KMS-11 (cell line): Measurements from ENCODE around the gene BRSK2.
"Not testable (repeated sequence)": the region's sequence is repeated elsewhere in the genome, so short reads cannot be mapped to it uniquely, and the experiment has no call there.

Experiments used
- H2AFZ ChIP-seq: fragments of 200-600 bp; sonication (generic); 2 replicates; pipeline ENCODE4 v1.6.1; 2016; ENCODE audit warnings: antibody characterized with exemption, mixed run types, low read depth
- H3K27ac ChIP-seq: fragments of 200-600 bp; sonication (generic); 2 replicates; pipeline ENCODE4 v1.6.1; 2016; ENCODE audit warnings: mild to moderate bottlenecking, mixed run types
- H3K27me3 ChIP-seq: fragments of 200-600 bp; sonication (generic); 2 replicates; pipeline ENCODE4 v1.6.1; 2017; ENCODE audit warnings: mild to moderate bottlenecking, low read depth, mixed run types, moderate library complexity; ENCODE audit not compliant: insufficient read depth
- H3K36me3 ChIP-seq: fragments of 200-600 bp; sonication (generic); 2 replicates; pipeline ENCODE4 v1.6.1; 2017; ENCODE audit warnings: mild to moderate bottlenecking, mixed run types; ENCODE audit not compliant: insufficient read depth
- H3K4me1 ChIP-seq: fragments of 200-600 bp; sonication (generic); 2 replicates; pipeline ENCODE4 v1.6.1; 2016; ENCODE audit warnings: mild to moderate bottlenecking, low read depth, mixed run types; ENCODE audit not compliant: poor library complexity, severe bottlenecking
- H3K4me2 ChIP-seq: fragments of 200-600 bp; sonication (generic); 2 replicates; pipeline ENCODE4 v1.7.0; 2016; ENCODE audit warnings: mild to moderate bottlenecking, mixed run types
- H3K4me3 ChIP-seq: fragments of 200-600 bp; sonication (generic); IDR thresholded peaks from 2 replicates; pipeline ENCODE4 v1.6.1; 2017; ENCODE audit warnings: low read depth, low read length, mixed read lengths; ENCODE audit not compliant: insufficient read depth
- H3K79me2 ChIP-seq: fragments of 200-600 bp; sonication (generic); 2 replicates; pipeline ENCODE4 v1.6.1; 2016; ENCODE audit warnings: low read depth, mixed run types; ENCODE audit not compliant: insufficient read depth
- H3K9ac ChIP-seq: fragments of 200-600 bp; sonication (generic); 2 replicates; pipeline ENCODE4 v1.6.1; 2016; ENCODE audit warnings: mild to moderate bottlenecking, mixed run types
- H4K20me1 ChIP-seq: fragments of 200-600 bp; sonication (generic); 2 replicates; pipeline ENCODE4 v1.6.1; 2016; ENCODE audit warnings: mild to moderate bottlenecking, mixed run types; ENCODE audit not compliant: insufficient read depth
- CTCF ChIP-seq: fragments of 200-600 bp; sonication (generic); conservative IDR thresholded peaks from 2 replicates; pipeline ENCODE4 v1.6.1; 2017; ENCODE audit warnings: low read depth, mild to moderate bottlenecking, antibody characterized with exemption, low read length, moderate library complexity, mixed read lengths

The BRSK2 gene

DNA sequence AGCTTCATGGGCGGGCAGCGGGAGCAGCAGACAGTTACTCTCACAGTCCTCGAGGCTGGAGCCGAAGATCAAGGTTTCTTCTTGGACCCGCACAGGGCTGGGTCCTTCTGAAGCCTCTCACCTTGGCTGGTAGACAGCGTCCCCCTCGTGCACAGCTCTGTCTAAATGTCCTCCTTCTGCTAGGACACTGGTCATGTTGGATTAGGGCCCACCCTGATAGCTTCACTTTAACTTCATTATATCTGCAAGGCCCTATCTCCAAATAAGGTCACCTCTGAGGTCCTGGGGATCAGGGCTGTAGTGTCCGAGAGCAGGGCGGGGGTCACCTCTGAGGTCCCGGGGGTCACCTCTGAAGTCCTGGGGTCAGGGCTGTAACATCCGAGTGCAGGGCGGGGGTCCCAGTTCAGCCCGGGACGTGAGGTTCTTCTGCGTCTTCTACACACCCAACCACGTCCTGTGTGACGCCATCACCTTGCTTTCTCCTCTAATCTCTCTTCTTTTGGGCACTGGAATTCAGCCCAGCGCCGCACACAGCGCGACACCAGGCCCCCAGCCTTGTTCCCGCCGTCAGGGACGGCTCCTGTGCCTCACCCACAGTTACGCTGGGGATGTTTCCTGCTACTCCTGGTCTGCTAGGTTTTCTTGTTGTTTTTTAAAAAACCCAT lies 46.2 kb upstream of the BRSK2 start:
- Histone ChIP-seq H3K27ac (no peak overlapping the region), H3K79me2 (no peaks in the 10 kb centered on the region), H3K9ac (no peak overlapping the region), H3K36me3 (no peaks in the 10 kb centered on the region), H3K4me1 (no peaks in the 10 kb centered on the region), H3K27me3 (peaks cover 38% of the 10 kb centered on the region; the same call in 1 of the 2 replicates), H3K4me3 (no peak overlapping the region), H4K20me1 (no peaks in the 10 kb centered on the region), H3K4me2 (no peak overlapping the region), H2AFZ (no peak overlapping the region)
- no peak for TF ChIP-seq CTCF

DNA sequence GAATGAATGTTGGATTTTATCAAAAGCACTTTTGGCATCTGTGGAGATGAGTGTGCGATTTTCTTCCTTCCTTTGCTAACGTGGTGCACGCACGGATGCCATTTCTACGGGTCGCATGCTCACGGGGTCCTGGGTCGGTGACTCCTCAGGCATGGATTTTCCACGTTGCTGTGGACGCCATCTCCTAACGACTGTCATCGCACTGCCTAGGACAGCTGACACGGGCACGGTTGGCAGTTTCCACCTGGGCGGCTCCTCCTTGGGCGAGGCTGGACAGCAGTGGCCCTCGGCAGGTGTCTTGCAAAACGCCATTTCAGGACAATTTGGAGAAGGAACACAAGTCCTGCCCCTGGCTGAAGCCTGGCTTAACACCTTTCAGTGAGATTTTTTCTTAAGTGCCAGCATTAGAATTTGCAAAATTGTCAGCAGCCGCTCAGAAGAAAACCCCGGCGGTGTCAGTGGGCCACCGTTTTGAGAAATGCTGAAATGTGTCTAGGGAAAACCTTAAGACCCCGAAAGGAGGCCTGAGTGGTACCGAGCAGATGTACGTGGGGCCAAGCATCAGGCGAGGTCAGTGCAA lies 45.6 kb upstream of the BRSK2 start:
- peaks cover 44% of the 10 kb centered on the region for H3K27me3 ChIP-seq

GRCh38 chr11:1345737-1346513 lies 43.8 kb upstream of the BRSK2 start:
- Histone ChIP-seq H3K79me2 (no peaks in the 10 kb centered on the region), H2AFZ (no peak overlapping the region), H3K9ac (no peak overlapping the region), H3K4me1 (no peaks in the 10 kb centered on the region), H3K4me2 (no peak overlapping the region), H3K4me3 (no peak overlapping the region), H3K36me3 (no peaks in the 10 kb centered on the region), H3K27me3 (peaks cover 60% of the 10 kb centered on the region), H3K27ac (no peak overlapping the region), H4K20me1 (no peaks in the 10 kb centered on the region)
- no peak for TF ChIP-seq CTCF

More for the DNA sequence above, 45.6 kb upstream of the BRSK2 start:
- H3K79me2 ChIP-seq: no peaks in the 10 kb centered on the region
- H2AFZ ChIP-seq: no peak overlapping the region
- no peaks in the 10 kb centered on the region for H4K20me1 ChIP-seq
- H3K9ac ChIP-seq: no peak overlapping the region
- TF ChIP-seq CTCF: no peak
- no peak overlapping the region for H3K4me3 ChIP-seq
- no peaks in the 10 kb centered on the region for H3K36me3 ChIP-seq
- no peaks in the 10 kb centered on the region for H3K4me1 ChIP-seq
- H3K27ac ChIP-seq: no peak overlapping the region
- H3K4me2 ChIP-seq: no peak overlapping the region

DNA sequence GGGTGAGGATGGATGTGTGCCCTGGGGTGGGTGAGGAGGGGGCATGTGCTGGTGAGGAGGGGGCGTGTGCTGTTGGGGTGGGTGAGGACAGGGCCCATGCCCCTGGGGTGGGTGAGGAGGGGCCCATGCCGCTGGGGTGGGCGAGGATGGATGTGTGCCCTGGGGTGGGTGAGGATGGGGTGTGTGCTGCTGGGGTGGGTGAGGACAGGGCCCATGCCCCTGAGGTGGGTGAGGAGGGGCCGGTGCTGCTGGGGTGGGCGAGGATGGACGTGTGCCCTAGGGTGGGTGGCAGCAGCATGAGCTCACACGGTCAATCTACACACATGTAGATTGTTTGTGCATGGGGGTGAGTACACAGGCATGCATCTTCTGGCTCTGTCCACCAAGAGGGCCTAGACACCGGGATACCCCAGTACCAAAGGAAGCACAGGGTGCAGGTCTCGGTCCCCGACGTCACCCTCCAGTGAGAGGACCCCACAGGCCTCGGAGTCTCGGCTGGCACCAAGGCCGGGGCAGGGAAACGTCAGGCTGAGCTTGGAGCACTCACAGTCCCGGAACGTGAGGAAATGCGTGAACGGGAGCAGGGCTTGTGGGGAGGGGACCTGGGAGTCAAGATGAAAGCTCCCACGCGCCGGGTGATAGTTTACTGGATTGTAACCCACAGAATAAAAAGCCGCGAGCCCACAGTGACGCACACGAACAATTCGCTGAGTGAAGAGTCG lies 42.9 kb upstream of the BRSK2 start:
- Histone ChIP-seq H3K4me3 (no peak overlapping the region), H3K36me3 (no peaks in the 10 kb centered on the region), H3K9ac (no peak overlapping the region), H4K20me1 (no peaks in the 10 kb centered on the region), H3K79me2 (no peaks in the 10 kb centered on the region), H2AFZ (no peak overlapping the region), H3K4me1 (no peaks in the 10 kb centered on the region), H3K27me3 (peaks cover 65% of the 10 kb centered on the region), H3K27ac (no peak overlapping the region), H3K4me2 (no peak overlapping the region)
- no peak for TF ChIP-seq CTCF

DNA sequence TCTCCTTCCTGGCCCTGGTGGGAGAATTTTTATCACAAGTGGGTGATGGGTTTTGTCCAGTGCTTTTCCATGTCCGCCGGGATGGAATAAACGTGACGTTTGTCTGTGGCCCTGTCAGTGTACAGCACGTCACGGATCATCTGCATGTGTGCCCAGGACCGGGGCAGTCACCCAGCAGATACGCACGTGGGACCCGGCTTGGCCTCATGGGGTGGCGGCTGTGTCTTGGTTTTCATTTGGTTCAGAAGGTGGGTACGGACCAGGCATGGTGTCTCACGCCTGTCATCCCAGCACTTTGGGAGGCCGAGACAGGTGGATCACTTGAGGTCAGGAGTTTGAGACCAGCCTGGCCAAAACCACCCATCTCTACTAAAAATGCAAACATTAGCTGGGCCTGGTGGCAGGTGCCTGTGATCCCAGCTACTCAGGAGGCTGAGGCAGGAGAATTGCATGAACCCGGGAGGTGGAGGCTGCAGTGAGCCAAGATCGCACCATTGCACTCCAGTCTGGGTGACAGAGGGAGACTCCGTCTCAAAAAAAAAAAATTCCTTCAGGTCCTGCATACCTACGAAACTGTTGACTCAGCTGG lies 42.2 kb upstream of the BRSK2 start:
- H3K9ac ChIP-seq, H3K4me2 ChIP-seq, H2AFZ ChIP-seq, H3K36me3 ChIP-seq, H3K4me1 ChIP-seq, H3K4me3 ChIP-seq, H3K79me2 ChIP-seq, H4K20me1 ChIP-seq, H3K27ac ChIP-seq: not testable (repeated sequence)
- peaks cover 65% of the 10 kb centered on the region for H3K27me3 ChIP-seq
